GM18873 (cell line): ENCODE results near the gene NTSR2.

Experiments used
- ATAC-seq: cut with Tn5 transposase; IDR thresholded peaks from one replicate; pipeline ENCODE4 v1.9.1; 2021; ENCODE audit warnings: mild to moderate bottlenecking, moderate library complexity, moderate number of reproducible peaks; ENCODE audit not compliant: unreplicated experiment, low FRiP score

The NTSR2 gene

GRCh38 chr2:11633923-11634478, 36.0 kb downstream of the NTSR2 start:
- ATAC-seq: no peak

- ATAC-seq: no peak
Measured at GRCh38 chr2:11631462-11631861, 38.5 kb downstream of the NTSR2 start.

- ATAC-seq: no peak
Measured at GRCh38 chr2:11630855-11631254, 39.1 kb downstream of the NTSR2 start.

- no peak for ATAC-seq
Measured at GRCh38 chr2:11629851-11630250, 40.1 kb downstream of the NTSR2 start.

- ATAC-seq: no peak
Measured at GRCh38 chr2:11629215-11629614, 40.8 kb downstream of the NTSR2 start.

- ATAC-seq: no peak
Measured at GRCh38 chr2:11628675-11629074, 41.3 kb downstream of the NTSR2 start.

- no peak for ATAC-seq
Measured at GRCh38 chr2:11625671-11626070, 44.3 kb downstream of the NTSR2 start.

- no peak for ATAC-seq
Measured at GRCh38 chr2:11624893-11625292, 45.1 kb downstream of the NTSR2 start.

GRCh38 chr2:11622611-11623010, 47.4 kb downstream of the NTSR2 start:
- no peak for ATAC-seq

- ATAC-seq: no peak
Measured at GRCh38 chr2:11621410-11621809, 48.6 kb downstream of the NTSR2 start.

- no peak for ATAC-seq
Measured at GRCh38 chr2:11618708-11619062, 51.3 kb downstream of the NTSR2 start.

- no peak for ATAC-seq
Measured at GRCh38 chr2:11617984-11618707, 51.8 kb downstream of the NTSR2 start.

GRCh38 chr2:11617527-11617926, 52.5 kb downstream of the NTSR2 start:
- ATAC-seq: no peak

GRCh38 chr2:11616851-11617415, 53.1 kb downstream of the NTSR2 start:
- no peak for ATAC-seq

- ATAC-seq: no peak
Measured at GRCh38 chr2:11616097-11616687, 53.8 kb downstream of the NTSR2 start.

GRCh38 chr2:11615209-11615608, 54.8 kb downstream of the NTSR2 start:
- no peak for ATAC-seq

- ATAC-seq: no peak
Measured at GRCh38 chr2:11613297-11613696, 56.7 kb downstream of the NTSR2 start.

GRCh38 chr2:11612553-11613215, 57.3 kb downstream of the NTSR2 start:
- no peak for ATAC-seq

- ATAC-seq: no peak
Measured at GRCh38 chr2:11611251-11611650, 58.7 kb downstream of the NTSR2 start.

GRCh38 chr2:11610624-11611242, 59.3 kb downstream of the NTSR2 start:
- no peak for ATAC-seq
